T-helper 2 cell (primary cell): ENCODE data around the gene SNUPN.
"Not testable (repeated sequence)": the region's sequence is repeated elsewhere in the genome, so short reads cannot be mapped to it uniquely, and the experiment has no call there.

ENCODE experiments used
- DNase-seq, 5 experiments: peaks; one replicate each; pipeline versions ENCODE4 v3.0.0 to v3.0.0-alpha.2; 2012 to 2022

The SNUPN gene

GRCh38 chr15:75633922-75634321 is 8.4 kb upstream of the SNUPN start:
- DNase-seq: not testable (repeated sequence)

GRCh38 chr15:75631935-75632334 is 6.4 kb upstream of the SNUPN start:
- DNase-seq: no peak

- DNase-seq: no peak
Measured at GRCh38 chr15:75622505-75622904, 3.0 kb downstream of the SNUPN start.

- DNase-seq: no peak
Measured at GRCh38 chr15:75620841-75621391, 4.6 kb downstream of the SNUPN start.

- no peak for DNase-seq
Measured at GRCh38 chr15:75620058-75620820, 5.3 kb downstream of the SNUPN start.

GRCh38 chr15:75616766-75617165 is 8.8 kb downstream of the SNUPN start:
- DNase-seq: no peak

- peak in 2 of 5 experiments; percentile 49 to 85 for DNase-seq
Measured at GRCh38 chr15:75606711-75607699, 18.5 kb downstream of the SNUPN start.

GRCh38 chr15:75606026-75606425 is 19.5 kb downstream of the SNUPN start:
- DNase-seq: no peak

GRCh38 chr15:75599401-75599800 is 26.1 kb downstream of the SNUPN start:
- no peak for DNase-seq

- DNase-seq: no peak
Measured at GRCh38 chr15:75598361-75598760, 27.2 kb downstream of the SNUPN start.

- peak in 2 of 5 experiments; percentile 7 to 75 for DNase-seq
Measured at GRCh38 chr15:75597667-75598341, 27.7 kb downstream of the SNUPN start.

- no peak for DNase-seq
Measured at GRCh38 chr15:75596703-75597345, 28.7 kb downstream of the SNUPN start.

GRCh38 chr15:75594276-75594675 is 31.2 kb downstream of the SNUPN start:
- DNase-seq: no peak

- DNase-seq: no peak
Measured at GRCh38 chr15:75591655-75592364, 33.7 kb downstream of the SNUPN start.

- DNase-seq: no peak
Measured at GRCh38 chr15:75590239-75590638, 35.3 kb downstream of the SNUPN start.

- no peak for DNase-seq
Measured at GRCh38 chr15:75589071-75589470, 36.5 kb downstream of the SNUPN start.

- not testable (repeated sequence) for DNase-seq
Measured at GRCh38 chr15:75586422-75586821, 39.1 kb downstream of the SNUPN start.

- no peak for DNase-seq
Measured at GRCh38 chr15:75584121-75584520, 41.4 kb downstream of the SNUPN start.

GRCh38 chr15:75583701-75584100 is 41.8 kb downstream of the SNUPN start:
- DNase-seq: no peak

GRCh38 chr15:75582943-75583342 is 42.6 kb downstream of the SNUPN start:
- not testable (repeated sequence) for DNase-seq
